ENCODE measurements around the gene STXBP1.

STXBP1 gene

GRCh38 chr9:127715470-127716337 is 103.6 kb downstream of the STXBP1 start, which contains the start of the genes PTRH1 and TTC16:
TSS of gene PTRH1 (minus strand) at chr9:127715663. CDS start at chr9:127715639, 24 bp downstream.
TSS of gene TTC16 (plus strand) at chr9:127716079. CDS start at chr9:127716146, 67 bp downstream.
- peak; percentile 97 for DNase-seq (ENCODE audit: low spot score)

GRCh38 chr9:127716412-127716811 is 104.3 kb downstream of the STXBP1 start:
- no peak for DNase-seq (ENCODE audit: low spot score)

DNA sequence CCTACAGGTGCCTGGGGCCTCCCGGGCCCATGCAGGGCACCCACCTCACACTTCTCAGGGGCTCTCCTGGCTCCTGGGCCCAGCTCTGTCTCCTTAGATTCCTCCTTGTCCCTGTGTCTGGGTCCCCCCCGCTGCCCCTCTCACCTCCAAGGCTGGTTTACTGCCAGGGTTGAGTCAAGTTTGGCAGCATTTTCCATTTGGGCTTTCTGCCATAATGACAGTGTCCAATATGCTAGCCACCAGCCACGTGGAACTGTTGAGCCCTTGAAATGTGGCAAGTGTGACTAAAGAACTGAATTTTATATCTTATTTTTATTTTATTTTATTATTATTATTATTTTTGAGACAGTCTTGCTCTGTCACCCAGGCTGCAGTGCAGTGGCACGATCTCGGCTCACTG is 105.7 kb downstream of the STXBP1 start:
- peak; percentile 66 for DNase-seq (ENCODE audit: low spot score)

DNA sequence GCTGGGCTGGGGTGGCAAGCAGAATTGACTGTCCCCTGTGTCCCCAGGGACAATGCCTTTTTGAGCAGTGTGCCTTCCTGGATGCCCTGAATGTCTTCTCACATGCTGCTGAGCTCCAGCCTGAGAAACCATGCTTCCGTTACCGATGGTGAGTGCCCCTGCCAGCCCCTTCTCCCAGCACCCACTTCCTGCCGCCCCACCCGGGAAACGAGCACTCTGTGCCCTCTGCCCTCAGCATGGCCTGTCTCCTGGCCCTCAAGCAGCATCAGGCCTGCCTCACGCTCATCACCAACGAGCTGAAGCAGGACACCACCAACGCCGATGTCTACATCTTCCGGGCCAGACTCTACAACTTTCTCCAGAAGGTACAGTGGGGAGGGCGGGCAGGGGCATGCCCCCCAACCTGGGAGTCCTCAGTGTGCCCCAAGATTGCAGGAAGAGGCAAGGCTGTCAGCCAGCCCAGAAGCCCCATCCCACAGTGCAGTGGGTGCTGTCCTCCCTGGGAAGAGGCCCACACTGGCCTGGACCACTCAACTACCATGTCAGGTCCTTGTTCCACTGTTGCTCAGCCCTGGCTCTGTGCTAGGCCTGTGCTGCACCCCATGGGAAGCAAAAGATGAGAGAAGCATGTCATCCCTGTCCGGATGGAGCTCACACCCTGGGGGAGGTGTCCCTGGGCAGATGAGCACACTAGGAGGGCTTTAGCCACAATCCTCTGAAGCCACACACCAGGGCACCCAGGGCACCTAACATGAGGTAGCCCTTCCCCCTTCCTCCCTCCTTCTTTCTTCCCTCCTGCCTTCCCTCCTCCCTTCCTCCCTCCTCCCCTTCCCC is 108.2 kb downstream of the STXBP1 start:
- no peak for DNase-seq (ENCODE audit: low spot score)

- DNase-seq (ENCODE audit: low spot score) = no peak
Measured at GRCh38 chr9:127720865-127721227, 108.8 kb downstream of the STXBP1 start.

- DNase-seq (ENCODE audit: low spot score) = no peak
Measured at GRCh38 chr9:127721391-127721821, 109.3 kb downstream of the STXBP1 start.

- DNase-seq (ENCODE audit: low spot score) = no peak
Measured at GRCh38 chr9:127722055-127722745, 110.1 kb downstream of the STXBP1 start.

- no peak for DNase-seq (ENCODE audit: low spot score)
Measured at GRCh38 chr9:127723013-127723412, 110.9 kb downstream of the STXBP1 start.

- DNase-seq (ENCODE audit: low spot score) = no peak
Measured at GRCh38 chr9:127723444-127723843, 111.4 kb downstream of the STXBP1 start.

GRCh38 chr9:127724012-127724411 is 111.9 kb downstream of the STXBP1 start:
- DNase-seq (ENCODE audit: low spot score) = no peak

GRCh38 chr9:127726871-127727270 is 114.8 kb downstream of the STXBP1 start:
- DNase-seq (ENCODE audit: low spot score) = no peak

DNA sequence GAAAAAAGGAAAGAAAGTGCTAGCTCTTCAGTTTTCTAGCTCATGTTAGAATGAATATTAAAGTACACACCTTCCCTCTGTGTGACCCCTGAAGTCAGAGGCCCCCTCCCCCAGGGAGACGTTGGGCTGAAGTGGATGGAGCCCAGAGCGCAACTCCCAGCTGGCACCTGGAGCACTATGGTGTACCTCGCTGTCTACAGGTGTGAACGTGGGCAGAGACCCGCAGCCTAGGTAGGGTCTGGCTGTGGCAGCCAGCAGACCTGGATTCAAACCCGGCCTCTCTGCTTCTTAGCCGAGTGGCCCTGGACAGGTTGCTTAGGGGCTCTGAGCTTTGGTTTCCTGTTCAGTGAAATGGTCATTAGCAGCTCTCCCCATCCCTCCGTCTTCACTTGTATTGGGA is 116.7 kb downstream of the STXBP1 start:
- DNase-seq (ENCODE audit: low spot score) = no peak

GRCh38 chr9:127729522-127730256 is 117.6 kb downstream of the STXBP1 start:
- no peak for DNase-seq (ENCODE audit: low spot score)

DNA sequence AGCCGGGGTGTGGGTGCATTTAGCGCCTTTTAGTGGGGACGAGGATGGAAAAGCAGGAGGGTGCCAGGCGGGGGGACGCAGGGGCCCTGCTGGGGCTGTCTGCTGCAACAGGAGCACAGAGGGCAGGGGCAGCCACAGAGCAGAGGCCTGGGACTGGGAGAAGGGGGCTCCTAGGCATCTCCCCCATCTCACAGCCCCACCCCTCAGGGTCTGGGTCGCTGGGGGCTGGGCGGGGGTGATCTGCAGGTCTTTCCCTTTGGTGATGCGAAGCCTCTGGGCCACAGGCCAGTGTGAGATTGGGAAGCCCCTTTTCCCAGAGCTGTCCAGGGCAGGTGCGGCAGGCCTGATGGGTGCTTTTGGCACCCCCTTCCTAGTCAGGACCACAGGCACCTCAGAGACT is 118.2 kb downstream of the STXBP1 start:
- no peak for DNase-seq (ENCODE audit: low spot score)

GRCh38 chr9:127730799-127731410 is 118.8 kb downstream of the STXBP1 start:
- DNase-seq (ENCODE audit: low spot score) = no peak

- DNase-seq (ENCODE audit: low spot score) = no peak
Measured at GRCh38 chr9:127731938-127732337, 119.9 kb downstream of the STXBP1 start.

DNA sequence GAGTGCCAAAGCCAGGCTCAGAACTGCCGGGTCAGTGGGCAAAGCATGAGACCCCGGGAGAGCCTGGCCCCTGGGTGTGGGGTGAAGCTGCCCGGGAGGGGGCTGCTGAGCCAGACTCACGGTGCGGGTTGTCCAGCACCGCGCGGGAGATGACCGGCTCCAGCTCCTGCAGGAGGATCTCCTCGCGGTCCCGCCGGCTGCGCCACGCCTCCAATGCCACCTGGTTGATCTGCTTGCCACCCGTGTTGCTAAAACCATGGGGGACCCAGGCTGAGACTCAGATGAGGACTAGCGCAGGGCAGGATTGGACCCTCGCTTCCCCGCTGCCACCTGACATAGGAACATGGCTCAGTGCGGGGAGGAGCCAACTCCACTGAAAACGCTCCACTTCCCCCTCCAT is 120.4 kb downstream of the STXBP1 start:
- DNase-seq (ENCODE audit: low spot score) = no peak

DNA sequence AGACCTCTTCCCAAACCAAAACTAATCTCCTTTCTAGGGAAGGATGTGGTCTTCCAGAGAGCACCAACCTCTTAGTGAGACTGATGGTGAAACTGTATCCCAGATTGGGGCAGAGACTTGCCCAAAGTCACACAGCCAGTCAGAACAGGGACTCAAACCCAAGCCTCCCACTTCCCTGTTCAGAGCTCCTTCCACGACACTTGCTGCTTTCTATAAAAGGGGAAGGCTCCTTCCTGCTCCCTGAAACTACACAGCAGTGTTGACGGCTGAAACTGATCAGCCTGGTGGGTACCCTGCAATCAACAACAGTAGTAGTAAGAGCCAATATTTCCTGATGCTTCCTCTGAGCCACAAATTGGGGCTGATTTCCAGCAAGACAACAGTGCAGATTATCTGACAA is 121.5 kb downstream of the STXBP1 start:
- no peak for DNase-seq (ENCODE audit: low spot score)

- DNase-seq (ENCODE audit: low spot score) = no peak
Measured at GRCh38 chr9:127734247-127734746, 122.2 kb downstream of the STXBP1 start.

DNA sequence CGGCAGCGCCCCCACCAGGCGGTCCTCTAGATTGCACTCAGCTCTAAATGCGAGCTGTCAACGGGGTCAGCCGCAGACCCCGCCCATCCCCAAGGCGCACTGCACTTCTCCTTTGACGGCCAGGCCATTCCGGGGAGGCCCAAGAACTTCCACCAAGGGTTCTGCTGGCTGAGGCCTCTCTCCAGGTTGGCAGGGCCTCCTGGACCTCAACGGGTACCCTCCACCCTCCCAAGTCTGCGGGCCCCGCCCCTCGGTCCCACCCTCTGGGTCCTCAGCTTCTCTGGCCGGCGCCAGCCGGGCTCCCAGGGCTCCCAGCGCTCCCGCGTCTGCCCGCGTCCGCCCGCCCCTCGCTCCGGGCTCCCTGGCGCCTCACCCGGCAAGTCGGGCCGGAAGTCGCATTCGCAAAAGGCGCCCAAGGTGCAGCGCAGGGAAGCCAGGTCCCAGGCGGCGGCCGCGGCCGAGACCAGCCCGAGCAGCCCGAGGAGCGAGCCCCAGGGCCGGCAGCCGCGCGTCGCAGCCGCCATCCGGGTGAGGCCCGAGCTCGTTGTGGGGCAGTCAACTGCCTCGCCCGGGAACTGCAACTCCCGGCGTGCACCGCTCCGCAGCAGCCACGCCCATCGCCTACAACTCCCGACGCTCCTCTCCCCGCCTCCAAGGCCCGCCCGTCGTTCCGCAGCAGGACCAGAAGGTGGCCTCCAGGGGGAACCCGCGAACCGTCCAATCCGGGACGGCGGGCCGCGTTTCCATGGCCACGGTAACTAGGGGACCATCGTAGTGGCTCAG is 122.9 kb downstream of the STXBP1 start, which contains the start of gene TOR2A:
TSS of gene TOR2A (minus strand) at position 548 of the 783 bp plus-strand sequence. CDS start at position 524, 24 bp downstream.
- peak; percentile 98 for DNase-seq (ENCODE audit: low spot score)
